K562 (cell line): ENCODE data around the gene PPP3CB. TPM values are rescaled to one million over a fixed set of nuclear protein-coding genes. Genes with fewer than 3 reads are reported as not detected.

Experiments
- BCL6 ChIP-seq: fragments of 250-450 bp; sonication (Bioruptor Pico); IDR thresholded peaks from 2 replicates; pipeline ENCODE4 v1.4.0; 2020
- CHD4 ChIP-seq: fragments of 200-600 bp; sonication (generic); IDR thresholded peaks from 3 replicates; pipeline ENCODE4 v1.6.1; 2012; ENCODE audit warnings: low read depth, mild to moderate bottlenecking, mixed read lengths, low read length, inconsistent platforms; ENCODE audit not compliant: insufficient read depth, insufficient replicate concordance, poor library complexity, severe bottlenecking
- FOS ChIP-seq: IDR thresholded peaks from 3 replicates; pipeline ENCODE4 v1.6.1; 2011; ENCODE audit not compliant: insufficient read length; ENCODE audit errors: extremely low read depth
- HDAC8 ChIP-seq: fragments of 450-650 bp; IDR thresholded peaks from 2 replicates; pipeline ENCODE4 v1.6.1; 2016; ENCODE audit warnings: mild to moderate bottlenecking, missing genetic modification characterization, moderate library complexity, missing compliant biosample characterization
- HNRNPK ChIP-seq: fragments of 200-400 bp; formaldehyde crosslinking; IDR thresholded peaks from one replicate; pipeline ENCODE4 v1.6.1; 2018; ENCODE audit warnings: mild to moderate bottlenecking, low read depth, low read length; ENCODE audit not compliant: poor library complexity, severe bottlenecking
- MAFG ChIP-seq: fragments of 450-650 bp; conservative IDR thresholded peaks from 2 replicates; pipeline ENCODE4 v1.6.1; 2016; ENCODE audit warnings: missing genetic modification characterization, missing compliant biosample characterization
- NFXL1 ChIP-seq: fragments of 450-650 bp; formaldehyde crosslinking; IDR thresholded peaks from 2 replicates; pipeline ENCODE4 v1.4.0; 2021; ENCODE audit warnings: mild to moderate bottlenecking
- PHB ChIP-seq: fragments of 250-450 bp; sonication (Bioruptor Pico); IDR thresholded peaks from 2 replicates; pipeline ENCODE4 v1.5.0; 2021
- PHF21A ChIP-seq: fragments of 450-650 bp; IDR thresholded peaks from 2 replicates; pipeline ENCODE4 v1.6.1; 2017; ENCODE audit warnings: low read depth, borderline replicate concordance
- SUPT5H ChIP-seq: fragments of 450-650 bp; IDR thresholded peaks from 2 replicates; pipeline ENCODE4 v1.6.1; 2016
- TCF15 ChIP-seq: fragments of 250-450 bp; sonication (Bioruptor Pico); IDR thresholded peaks from 2 replicates; pipeline ENCODE4 v1.8.0; 2022; ENCODE audit warnings: moderate library complexity, mild to moderate bottlenecking, inconsistent platforms
- ZBTB17 ChIP-seq: fragments of 450-650 bp; formaldehyde crosslinking; IDR thresholded peaks from 2 replicates; pipeline ENCODE4 v1.4.0; 2020; ENCODE audit warnings: mild to moderate bottlenecking
- ZKSCAN1 ChIP-seq: fragments of 150-350 bp; IDR thresholded peaks from 2 replicates; pipeline ENCODE4 v1.6.1; 2016; ENCODE audit warnings: low read depth, low read length
- ZNF23 ChIP-seq: fragments of 250-450 bp; sonication (Bioruptor Pico); IDR thresholded peaks from 2 replicates; pipeline ENCODE4 v1.4.0; 2020; ENCODE audit warnings: mild to moderate bottlenecking
- polyA plus RNA-seq, 8 experiments: library from polyadenylated mRNA; depleted of rRNA in 4 of 8; stranded (reverse) in 5 of 8; unstranded in 3 of 8; fragments of >200 nt; fragmentation: Nextera tagmentation in 2 of 8; fragmentation: Illumina TruSeq in 1 of 8; extraction: Ambion mirVana in 2 of 8; extraction: Trizol in 1 of 8; gene quantifications; 2 replicates each; pipeline versions ENCODE4 v1.2.1 to v1.2.3, GENCODE V29; 2011 to 2014; ENCODE audit warnings: inconsistent platforms in 1 of 8, missing spikeins in 1 of 8
- total RNA-seq, 7 experiments: library from RNA; depleted of rRNA in 6 of 7; stranded (reverse); fragments of >200 nt in 6 of 7; fragmentation: Illumina TruSeq in 2 of 7; extraction: Trizol in 2 of 7; gene quantifications; 2 replicates each; pipeline versions ENCODE4 v1.2.1 to v1.2.3, GENCODE V29; 2011 to 2021; ENCODE audit warnings: low replicate concordance in 1 of 7
- TF ChIP-seq, protein P1 (sequence below): fragments of 250-450 bp; sonication (Bioruptor Pico); IDR thresholded peaks from 2 replicates; pipeline ENCODE4 v1.9.0; 2021; ENCODE audit warnings: mild to moderate bottlenecking, inconsistent platforms
- TF ChIP-seq, protein P2 (sequence below), 3 experiments: IDR thresholded peaks in 2 of 3; conservative IDR thresholded peaks in 1 of 3; 2 replicates each; pipeline ENCODE4 v1.5.1; 2011 to 2012; ENCODE audit warnings: low read length in 3 of 3, mild to moderate bottlenecking in 3 of 3, control low read depth in 2 of 3, improper control_type of control experiment in 1 of 3, inconsistent platforms in 1 of 3, low read depth in 1 of 3, mixed read lengths in 1 of 3, moderate library complexity in 1 of 3; ENCODE audit not compliant: insufficient read depth in 2 of 3

PPP3CB gene
- total and polyA plus RNA-seq, 9 of the 15 experiments (the other 6 are each of a cell fraction or from before 2014, with no cell fraction given): 9.6 to 27.6 (median 17.8) TPM

GRCh38 chr10:73495884-73496674 is at the start of gene PPP3CB (continued):
- TF ChIP-seq CHD4 (no peak), FOS (no peak), PHF21A (no peak), TCF15 (CRISPR knock-in tag) (no peak), MAFG (no peak), ZBTB17 (CRISPR knock-in tag) (no peak), BCL6 (CRISPR knock-in tag) (no peak), NFXL1 (no peak), ZKSCAN1 (peak; percentile 65), ZNF23 (CRISPR knock-in tag) (no peak), HDAC8 (no peak), PHB (CRISPR knock-in tag) (no peak), HNRNPK (no peak), SUPT5H (no peak)
- TF ChIP-seq, protein P1, sequence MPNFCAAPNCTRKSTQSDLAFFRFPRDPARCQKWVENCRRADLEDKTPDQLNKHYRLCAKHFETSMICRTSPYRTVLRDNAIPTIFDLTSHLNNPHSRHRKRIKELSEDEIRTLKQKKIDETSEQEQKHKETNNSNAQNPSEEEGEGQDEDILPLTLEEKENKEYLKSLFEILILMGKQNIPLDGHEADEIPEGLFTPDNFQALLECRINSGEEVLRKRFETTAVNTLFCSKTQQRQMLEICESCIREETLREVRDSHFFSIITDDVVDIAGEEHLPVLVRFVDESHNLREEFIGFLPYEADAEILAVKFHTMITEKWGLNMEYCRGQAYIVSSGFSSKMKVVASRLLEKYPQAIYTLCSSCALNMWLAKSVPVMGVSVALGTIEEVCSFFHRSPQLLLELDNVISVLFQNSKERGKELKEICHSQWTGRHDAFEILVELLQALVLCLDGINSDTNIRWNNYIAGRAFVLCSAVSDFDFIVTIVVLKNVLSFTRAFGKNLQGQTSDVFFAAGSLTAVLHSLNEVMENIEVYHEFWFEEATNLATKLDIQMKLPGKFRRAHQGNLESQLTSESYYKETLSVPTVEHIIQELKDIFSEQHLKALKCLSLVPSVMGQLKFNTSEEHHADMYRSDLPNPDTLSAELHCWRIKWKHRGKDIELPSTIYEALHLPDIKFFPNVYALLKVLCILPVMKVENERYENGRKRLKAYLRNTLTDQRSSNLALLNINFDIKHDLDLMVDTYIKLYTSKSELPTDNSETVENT (CRISPR knock-in tag): no peak
- TF ChIP-seq, protein P2, sequence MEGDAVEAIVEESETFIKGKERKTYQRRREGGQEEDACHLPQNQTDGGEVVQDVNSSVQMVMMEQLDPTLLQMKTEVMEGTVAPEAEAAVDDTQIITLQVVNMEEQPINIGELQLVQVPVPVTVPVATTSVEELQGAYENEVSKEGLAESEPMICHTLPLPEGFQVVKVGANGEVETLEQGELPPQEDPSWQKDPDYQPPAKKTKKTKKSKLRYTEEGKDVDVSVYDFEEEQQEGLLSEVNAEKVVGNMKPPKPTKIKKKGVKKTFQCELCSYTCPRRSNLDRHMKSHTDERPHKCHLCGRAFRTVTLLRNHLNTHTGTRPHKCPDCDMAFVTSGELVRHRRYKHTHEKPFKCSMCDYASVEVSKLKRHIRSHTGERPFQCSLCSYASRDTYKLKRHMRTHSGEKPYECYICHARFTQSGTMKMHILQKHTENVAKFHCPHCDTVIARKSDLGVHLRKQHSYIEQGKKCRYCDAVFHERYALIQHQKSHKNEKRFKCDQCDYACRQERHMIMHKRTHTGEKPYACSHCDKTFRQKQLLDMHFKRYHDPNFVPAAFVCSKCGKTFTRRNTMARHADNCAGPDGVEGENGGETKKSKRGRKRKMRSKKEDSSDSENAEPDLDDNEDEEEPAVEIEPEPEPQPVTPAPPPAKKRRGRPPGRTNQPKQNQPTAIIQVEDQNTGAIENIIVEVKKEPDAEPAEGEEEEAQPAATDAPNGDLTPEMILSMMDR (IDR thresholded peaks at IDR 0.05 in 2 of 3, conservative IDR thresholded peaks at IDR 0.05 in 1 of 3; ENCODE audit: insufficient read depth in 2 of 3, low read depth in 1 of 3, low read length in 3 of 3): no peak
- TF ChIP-seq, all 486 proteins: peak for 80
